ENCODE results near the gene GASK1A. TPM values are rescaled to one million over a fixed set of nuclear protein-coding genes. Genes with fewer than 3 reads are reported as not detected.

Gene GASK1A
- total and polyA plus RNA-seq, 11 donors: 0.19 to 2.5 (median 0.51) TPM

DNA sequence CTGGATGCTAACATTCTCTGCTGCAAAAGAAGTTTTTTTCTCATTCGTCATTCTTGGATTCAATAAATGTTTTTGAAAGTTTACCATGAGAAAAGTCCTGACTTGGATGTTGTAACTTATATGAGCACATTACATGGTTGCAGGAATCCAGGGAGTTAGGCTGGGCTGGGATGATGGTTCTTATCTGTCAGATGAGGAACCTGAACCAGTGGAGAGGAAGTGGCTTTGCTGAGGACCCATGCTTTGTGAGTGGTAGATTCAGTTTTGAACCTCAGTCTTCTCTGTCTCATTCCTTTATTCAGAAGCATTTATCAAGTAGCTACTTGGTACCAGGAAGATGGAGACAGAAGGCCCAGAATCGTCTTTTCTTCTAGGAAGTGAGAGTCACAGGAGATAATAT, 3.7 kb upstream of the GASK1A start:
- H3K4me3 ChIP-seq: no peak overlapping the region
- peaks cover 3 to 28% (median 10%) of the 10 kb centered on the region in 9 donors for H3K27me3 ChIP-seq
- WGBS, 4 donors: 77 to 86% (median 85%) methylated on average over 2 of the region's 2 CpGs
- DNase-seq (no peak), ATAC-seq (no peak)
- TF ChIP-seq, protein P1, sequence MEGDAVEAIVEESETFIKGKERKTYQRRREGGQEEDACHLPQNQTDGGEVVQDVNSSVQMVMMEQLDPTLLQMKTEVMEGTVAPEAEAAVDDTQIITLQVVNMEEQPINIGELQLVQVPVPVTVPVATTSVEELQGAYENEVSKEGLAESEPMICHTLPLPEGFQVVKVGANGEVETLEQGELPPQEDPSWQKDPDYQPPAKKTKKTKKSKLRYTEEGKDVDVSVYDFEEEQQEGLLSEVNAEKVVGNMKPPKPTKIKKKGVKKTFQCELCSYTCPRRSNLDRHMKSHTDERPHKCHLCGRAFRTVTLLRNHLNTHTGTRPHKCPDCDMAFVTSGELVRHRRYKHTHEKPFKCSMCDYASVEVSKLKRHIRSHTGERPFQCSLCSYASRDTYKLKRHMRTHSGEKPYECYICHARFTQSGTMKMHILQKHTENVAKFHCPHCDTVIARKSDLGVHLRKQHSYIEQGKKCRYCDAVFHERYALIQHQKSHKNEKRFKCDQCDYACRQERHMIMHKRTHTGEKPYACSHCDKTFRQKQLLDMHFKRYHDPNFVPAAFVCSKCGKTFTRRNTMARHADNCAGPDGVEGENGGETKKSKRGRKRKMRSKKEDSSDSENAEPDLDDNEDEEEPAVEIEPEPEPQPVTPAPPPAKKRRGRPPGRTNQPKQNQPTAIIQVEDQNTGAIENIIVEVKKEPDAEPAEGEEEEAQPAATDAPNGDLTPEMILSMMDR (IDR thresholded peaks at IDR 0.05): no peak
- no peak for TF ChIP-seq POLR2A (IDR thresholded peaks at IDR 0.05)
- peaks cover 0 to 18% (median 6%) of the 10 kb centered on the region in 12 donors for H3K9me3 ChIP-seq
- peaks cover 0 to 19% (median 8%) of the 10 kb centered on the region in 12 donors for H3K4me1 ChIP-seq
- H3K36me3 ChIP-seq: no peaks in the 10 kb centered on the region
- intact Hi-C loops (cut with DNase I): loop anchor here in 1 of 10 donors (10.0 kb wide), 1 partner anchor 99 kb away; no protein-coding TSS in a partner anchor
- H3K27ac ChIP-seq: no peak overlapping the region

DNA sequence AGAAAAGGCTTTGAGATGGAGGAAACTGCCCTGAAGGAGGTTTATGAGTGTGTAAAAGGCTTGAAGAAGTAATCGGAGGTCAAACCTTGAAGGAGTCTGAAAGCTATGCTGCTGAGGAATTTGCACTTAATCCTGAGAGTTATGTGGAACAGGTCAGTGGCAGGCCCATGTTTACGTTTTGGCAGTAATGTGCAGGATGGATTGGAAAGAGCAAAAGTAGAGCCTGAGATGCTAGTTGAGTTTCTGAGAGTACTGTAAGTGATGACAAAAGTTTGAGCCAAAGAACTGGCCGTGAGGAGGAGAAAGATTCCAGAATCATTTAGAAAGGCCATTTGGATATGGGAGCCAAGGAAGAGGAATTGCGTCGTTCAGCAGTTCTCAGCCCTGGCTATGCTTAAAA, 3.2 kb upstream of the GASK1A start:
- no peak for DNase-seq
- H3K4me3 ChIP-seq: no peak overlapping the region
- H3K4me1 ChIP-seq: peaks cover 0 to 23% (median 8%) of the 10 kb centered on the region in 12 donors
- 89 to 93% (median 91%) methylated on average over 5 of the region's 5 CpGs for WGBS, 4 donors
- TF ChIP-seq POLR2A (IDR thresholded peaks at IDR 0.05): no peak
- TF ChIP-seq, protein P1 (IDR thresholded peaks at IDR 0.05): no peak
- H3K9me3 ChIP-seq: peaks cover 0 to 18% (median 6%) of the 10 kb centered on the region in 12 donors
- intact Hi-C loops (cut with DNase I): loop anchor here in 1 of 10 donors (10.0 kb wide), 1 partner anchor 99 kb away; no protein-coding TSS in a partner anchor
- H3K36me3 ChIP-seq: no peaks in the 10 kb centered on the region
- H3K27ac ChIP-seq: no peak overlapping the region
- ATAC-seq: no peak
- H3K27me3 ChIP-seq: peaks cover 4 to 31% (median 12%) of the 10 kb centered on the region in 9 donors

DNA sequence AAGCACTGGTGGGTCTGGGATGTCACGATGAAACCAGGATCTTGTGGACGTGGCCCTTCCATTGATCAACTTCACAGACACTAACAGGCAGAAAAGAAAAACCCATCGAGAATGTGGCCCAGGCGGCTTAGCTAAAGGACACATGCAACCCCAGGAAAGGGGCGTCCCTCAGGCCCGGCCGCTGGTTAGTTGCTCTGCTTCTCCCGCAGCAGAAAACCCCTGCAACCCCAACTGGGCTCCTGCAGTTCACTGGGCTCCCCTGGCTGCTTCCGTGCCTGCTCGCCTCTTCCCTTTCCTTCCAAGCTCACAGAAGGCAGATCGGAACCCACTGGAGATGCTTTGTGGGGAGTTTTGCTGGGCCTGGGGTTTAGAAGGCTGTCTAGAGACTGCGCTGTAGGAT, 1.1 kb downstream of the GASK1A start:
- peak overlapping the region in 5 of 12 donors; percentile 65 to 75 (median 70) for H3K4me3 ChIP-seq
- H3K27ac ChIP-seq: no peak overlapping the region
- TF ChIP-seq, protein P1 (IDR thresholded peaks at IDR 0.05): no peak
- TF ChIP-seq POLR2A (IDR thresholded peaks at IDR 0.05): no peak
- peaks cover 0 to 25% (median 8%) of the 10 kb centered on the region in 12 donors for H3K4me1 ChIP-seq
- intact Hi-C loops (cut with DNase I): no loop called here
- peaks cover 5 to 43% (median 12%) of the 10 kb centered on the region in 9 donors for H3K27me3 ChIP-seq
- ATAC-seq (no peak), DNase-seq (no peak)
- WGBS, 4 donors: 72 to 90% (median 81%) methylated on average over 12 of the region's 12 CpGs
- H3K9me3 ChIP-seq: peaks cover 0 to 6% (median 0%) of the 10 kb centered on the region in 12 donors
- H3K36me3 ChIP-seq: no peaks in the 10 kb centered on the region

DNA sequence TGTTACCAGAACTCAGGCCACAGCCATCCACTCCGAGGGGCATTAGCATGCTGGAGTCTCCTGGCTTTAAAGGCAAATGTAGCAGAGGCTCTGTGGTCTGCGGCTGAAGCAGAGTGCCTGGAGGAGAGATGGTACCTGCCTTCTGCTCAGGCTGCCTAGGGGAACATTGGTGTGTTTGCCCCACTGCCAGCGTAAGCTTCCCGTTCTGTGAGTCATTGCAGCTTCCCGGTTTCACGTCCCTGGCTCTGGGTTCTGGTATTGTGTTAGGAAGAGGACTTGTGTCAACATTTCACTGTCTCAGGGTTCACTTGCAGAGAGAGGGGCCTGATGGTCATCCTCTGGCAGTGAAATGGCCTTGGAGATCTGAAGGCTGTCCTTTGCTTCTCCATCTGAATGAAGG, 1.8 kb downstream of the GASK1A start:
- WGBS, 4 donors: 77 to 80% (median 79%) methylated on average over 4 to 6 of the region's 6 CpGs
- ATAC-seq (no peak), DNase-seq (no peak)
- TF ChIP-seq POLR2A (IDR thresholded peaks at IDR 0.05): no peak
- TF ChIP-seq, protein P1 (IDR thresholded peaks at IDR 0.05): no peak
- Histone ChIP-seq H3K36me3 (no peaks in the 10 kb centered on the region), H3K9me3 (peaks cover 0 to 6% (median 0%) of the 10 kb centered on the region in 12 donors), H3K27ac (no peak overlapping the region), H3K27me3 (peaks cover 5 to 43% (median 12%) of the 10 kb centered on the region in 9 donors), H3K4me1 (peaks cover 0 to 25% (median 8%) of the 10 kb centered on the region in 12 donors), H3K4me3 (no peak overlapping the region)
- intact Hi-C loops (cut with DNase I): no loop called here

Data from heart left ventricle (tissue), 16 donors.